ENCODE measurements around the gene SCARB2. TPM values are rescaled to one million over a fixed set of nuclear protein-coding genes. Genes with fewer than 3 reads are reported as not detected.

Gene SCARB2
- total and polyA plus RNA-seq, 2 of the 4 experiments (the other 2 are of a cell fraction), result 69.2 to 102 TPM

- H2AFZ ChIP-seq (replicated peaks; ENCODE audit: low read length, poor library complexity), result no peak overlapping the region
- DNase-seq (no peak), ATAC-seq (ENCODE audit: low read depth) (no peak)
- H4K20me1 ChIP-seq (ENCODE audit: insufficient read depth, low read length), result peaks cover 17% of the 10 kb centered on the region; the same call in 1 of the 2 replicates
- peaks cover 15 to 53% of the 10 kb centered on the region in 2 experiments for H3K79me1 ChIP-seq (ENCODE audit: low read depth in 1 of 2, low read length in 2 of 2)
- H3K4me3 ChIP-seq (ENCODE audit: insufficient read depth, low read depth, low read length), result peak overlapping the region; percentile 87
- no peaks in the 10 kb centered on the region for H3K27me3 ChIP-seq (ENCODE audit: control insufficient read depth, insufficient read depth, low read length)
- peaks cover 1% of the 10 kb centered on the region; the same call in 1 of the 2 replicates for H3K36me3 ChIP-seq (ENCODE audit: control insufficient read depth, insufficient read depth, low read length)
- peaks cover 15% of the 10 kb centered on the region for H3K9me1 ChIP-seq (ENCODE audit: insufficient read depth, low read length)
- peak overlapping the region; percentile 89; the same call in 1 of the 2 replicates for H3K27ac ChIP-seq (ENCODE audit: insufficient read depth, low read length)
- ChIA-PET CTCF (interaction anchor here (0.5 to 0.9 kb wide), 3 partner anchors 12 to 142 kb away, joined by 3 to 5 read pairs (median 3); no protein-coding TSS in a partner anchor), POLR2A (ENCODE audit: unreplicated experiment) (no interaction called here)
- no peak overlapping the region for H2BK20ac ChIP-seq (ENCODE audit: low read depth, low read length)
- peak overlapping the region; percentile 7 to 89; a peak in 3 of 4 replicates for H4K8ac ChIP-seq (ENCODE audit: low read depth in 2 of 2, low read length in 2 of 2)
- TSS peak; percentile 11 for BruUV-seq (replicated peaks)
- peak overlapping the region; percentile 75; the same call in 1 of the 2 replicates for H3K4ac ChIP-seq (ENCODE audit: low read depth, low read length)
- H2AK9ac ChIP-seq (replicated peaks; ENCODE audit: low read depth, low read length, poor library complexity), result peak overlapping the region; percentile 94
- peak overlapping the region; percentile 74 for H3K4me2 ChIP-seq (ENCODE audit: low read depth, low read length)
- dilution Hi-C loops (cut with HindIII; ENCODE audit: low sequenced_read_pairs, unreplicated experiment) (no loop called here), intact Hi-C loops (cut with micrococcal nuclease) (loop anchor here (2.0 kb wide), 3 partner anchors 13 to 95 kb away; partner anchors contain the start of gene STBD1), in situ Hi-C loops (cut with MboI; ENCODE audit: low sequenced_read_pairs) (no loop called here)
- H2BK5ac ChIP-seq (ENCODE audit: low read depth, low read length, poor library complexity, severe bottlenecking), result peak overlapping the region; percentile 87
- 0 out of 3 replicates have a peak overlapping the region, but pooled peaks have one; percentile 42 for H2BK15ac ChIP-seq (ENCODE audit: low read depth, low read length)
- H4K91ac ChIP-seq (ENCODE audit: insufficient read depth, low read depth, low read length), result 0 out of 2 replicates have a peak overlapping the region, but pooled peaks have one; percentile 90
- no peak overlapping the region for H3K18ac ChIP-seq (ENCODE audit: low read depth, low read length)
- peak overlapping the region; percentile 22; the same call in 1 of the 2 replicates for H4K5ac ChIP-seq (ENCODE audit: low read depth, low read length)
- peak overlapping the region; percentile 92 for H3K14ac ChIP-seq (replicated peaks; ENCODE audit: low read depth, low read length)
- peak overlapping the region; percentile 37; the same call in 1 of the 2 replicates for H2AK5ac ChIP-seq (ENCODE audit: low read depth, low read length)
- H3K56ac ChIP-seq (ENCODE audit: extremely low read depth, insufficient read depth, low read length), result peak overlapping the region; percentile 85; the same call in 1 of the 2 replicates
- H3K9me3 ChIP-seq (ENCODE audit: control insufficient read depth, insufficient read depth, low read length), result no peaks in the 10 kb centered on the region
- H2BK120ac ChIP-seq (ENCODE audit: low read depth, low read length), result 0 out of 2 replicates have a peak overlapping the region, but pooled peaks have one; percentile 4
- WGBS, 2 experiments (ENCODE audit: extremely low coverage in 2 of 2, insufficient read length in 1 of 2), result 90% methylated on average over 2 of the region's 6 CpGs; no CpG with 5 or more reads in 1 of the 2 experiments
- H3K4me1 ChIP-seq (ENCODE audit: control insufficient read depth, insufficient read depth, low read length), result peaks cover 11% of the 10 kb centered on the region
- peak overlapping the region; percentile 90 for H3K9ac ChIP-seq (ENCODE audit: low read depth, low read length)
- peak overlapping the region; percentile 98 for H3K23ac ChIP-seq (ENCODE audit: low read depth, low read length)
- TF ChIP-seq RAD21 (IDR thresholded peaks at IDR 0.05; ENCODE audit: low read length) (no peak), MAZ (IDR thresholded peaks at IDR 0.05; ENCODE audit: borderline replicate concordance, low read depth, low read length) (no peak), RFX5 (IDR thresholded peaks at IDR 0.05; ENCODE audit: low read depth, low read length) (no peak), CTCF (conservative IDR thresholded peaks at IDR 0.05; ENCODE audit: low read depth, low read length) (no peak), FOS (IDR thresholded peaks at IDR 0.05; ENCODE audit: low read depth, low read length) (no peak), BHLHE40 (IDR thresholded peaks at IDR 0.05; ENCODE audit: low read depth, low read length) (no peak), ELK1 (IDR thresholded peaks at IDR 0.05; ENCODE audit: borderline replicate concordance, low read depth, low read length) (no peak), SMC3 (IDR thresholded peaks at IDR 0.05; ENCODE audit: low read depth, low read length) (no peak), USF2 (IDR thresholded peaks at IDR 0.05; ENCODE audit: low read depth, low read length) (no peak), CHD1 (IDR thresholded peaks at IDR 0.05; ENCODE audit: low read depth, low read length) (no peak), POLR2A (IDR thresholded peaks at IDR 0.05; ENCODE audit: low read depth, low read length) (no peak), CEBPB (IDR thresholded peaks at IDR 0.05; ENCODE audit: low read depth, low read length) (no peak), MAFK (IDR thresholded peaks at IDR 0.05; ENCODE audit: low read depth, low read length) (no peak)
These were observed 1.6 kb downstream of the SCARB2 start for GRCh38 chr4:76211769-76212708.
